KMS-11 (cell line): Measurements from ENCODE around the gene C5orf52.
"Not testable (repeated sequence)": the region's sequence is repeated elsewhere in the genome, so short reads cannot be mapped to it uniquely, and the experiment has no call there.

Experiments used
- H2AFZ ChIP-seq: fragments of 200-600 bp; sonication (generic); 2 replicates; pipeline ENCODE4 v1.6.1; 2016; ENCODE audit warnings: antibody characterized with exemption, mixed run types, low read depth
- H3K27ac ChIP-seq: fragments of 200-600 bp; sonication (generic); 2 replicates; pipeline ENCODE4 v1.6.1; 2016; ENCODE audit warnings: mild to moderate bottlenecking, mixed run types
- H3K27me3 ChIP-seq: fragments of 200-600 bp; sonication (generic); 2 replicates; pipeline ENCODE4 v1.6.1; 2017; ENCODE audit warnings: mild to moderate bottlenecking, low read depth, mixed run types, moderate library complexity; ENCODE audit not compliant: insufficient read depth
- H3K36me3 ChIP-seq: fragments of 200-600 bp; sonication (generic); 2 replicates; pipeline ENCODE4 v1.6.1; 2017; ENCODE audit warnings: mild to moderate bottlenecking, mixed run types; ENCODE audit not compliant: insufficient read depth
- H3K4me1 ChIP-seq: fragments of 200-600 bp; sonication (generic); 2 replicates; pipeline ENCODE4 v1.6.1; 2016; ENCODE audit warnings: mild to moderate bottlenecking, low read depth, mixed run types; ENCODE audit not compliant: poor library complexity, severe bottlenecking
- H3K4me2 ChIP-seq: fragments of 200-600 bp; sonication (generic); 2 replicates; pipeline ENCODE4 v1.7.0; 2016; ENCODE audit warnings: mild to moderate bottlenecking, mixed run types
- H3K4me3 ChIP-seq: fragments of 200-600 bp; sonication (generic); IDR thresholded peaks from 2 replicates; pipeline ENCODE4 v1.6.1; 2017; ENCODE audit warnings: low read depth, low read length, mixed read lengths; ENCODE audit not compliant: insufficient read depth
- H3K79me2 ChIP-seq: fragments of 200-600 bp; sonication (generic); 2 replicates; pipeline ENCODE4 v1.6.1; 2016; ENCODE audit warnings: low read depth, mixed run types; ENCODE audit not compliant: insufficient read depth
- H3K9ac ChIP-seq: fragments of 200-600 bp; sonication (generic); 2 replicates; pipeline ENCODE4 v1.6.1; 2016; ENCODE audit warnings: mild to moderate bottlenecking, mixed run types
- H4K20me1 ChIP-seq: fragments of 200-600 bp; sonication (generic); 2 replicates; pipeline ENCODE4 v1.6.1; 2016; ENCODE audit warnings: mild to moderate bottlenecking, mixed run types; ENCODE audit not compliant: insufficient read depth
- CTCF ChIP-seq: fragments of 200-600 bp; sonication (generic); conservative IDR thresholded peaks from 2 replicates; pipeline ENCODE4 v1.6.1; 2017; ENCODE audit warnings: low read depth, mild to moderate bottlenecking, antibody characterized with exemption, low read length, moderate library complexity, mixed read lengths

The C5orf52 gene

GRCh38 chr5:157671592-157672330 is 428 bp downstream of the C5orf52 start:
- H3K4me2 ChIP-seq: no peak overlapping the region
- H2AFZ ChIP-seq: no peak overlapping the region
- H3K4me3 ChIP-seq: no peak overlapping the region

GRCh38 chr5:157672976-157673375 is 1.6 kb downstream of the C5orf52 start:
- Histone ChIP-seq H3K27ac (no peak overlapping the region), H3K79me2 (no peaks in the 10 kb centered on the region), H2AFZ (no peak overlapping the region), H3K4me2 (no peak overlapping the region), H3K36me3 (no peaks in the 10 kb centered on the region), H3K27me3 (no peaks in the 10 kb centered on the region), H3K4me3 (no peak overlapping the region), H4K20me1 (no peaks in the 10 kb centered on the region), H3K4me1 (no peaks in the 10 kb centered on the region), H3K9ac (no peak overlapping the region)
- no peak for TF ChIP-seq CTCF

More at GRCh38 chr5:157671592-157672330, 428 bp downstream of the C5orf52 start:
- Histone ChIP-seq H3K27ac (no peak overlapping the region), H3K27me3 (no peaks in the 10 kb centered on the region), H4K20me1 (no peaks in the 10 kb centered on the region), H3K4me1 (no peaks in the 10 kb centered on the region), H3K79me2 (no peaks in the 10 kb centered on the region), H3K9ac (no peak overlapping the region), H3K36me3 (no peaks in the 10 kb centered on the region)
- TF ChIP-seq CTCF: no peak

GRCh38 chr5:157674351-157674750 is 3.0 kb downstream of the C5orf52 start:
- not testable (repeated sequence) for H3K27ac ChIP-seq, H2AFZ ChIP-seq, H3K36me3 ChIP-seq, H3K9ac ChIP-seq, H3K27me3 ChIP-seq, H3K4me2 ChIP-seq, H3K4me1 ChIP-seq, H3K4me3 ChIP-seq, H4K20me1 ChIP-seq, H3K79me2 ChIP-seq

GRCh38 chr5:157677931-157678330 is 6.6 kb downstream of the C5orf52 start:
- no peak overlapping the region for H3K27ac ChIP-seq
- no peaks in the 10 kb centered on the region for H4K20me1 ChIP-seq
- H3K4me3 ChIP-seq: no peak overlapping the region
- no peaks in the 10 kb centered on the region for H3K36me3 ChIP-seq
- H3K27me3 ChIP-seq: no peaks in the 10 kb centered on the region
- H3K79me2 ChIP-seq: no peaks in the 10 kb centered on the region
- H3K4me2 ChIP-seq: no peak overlapping the region
- no peak overlapping the region for H2AFZ ChIP-seq
- no peaks in the 10 kb centered on the region for H3K4me1 ChIP-seq
- TF ChIP-seq CTCF: no peak
- H3K9ac ChIP-seq: no peak overlapping the region

GRCh38 chr5:157679801-157680200 is 8.5 kb downstream of the C5orf52 start:
- no peaks in the 10 kb centered on the region for H3K27me3 ChIP-seq
- no peak overlapping the region for H3K27ac ChIP-seq
- H3K4me3 ChIP-seq: no peak overlapping the region
- H3K4me1 ChIP-seq: no peaks in the 10 kb centered on the region
- no peaks in the 10 kb centered on the region for H4K20me1 ChIP-seq
- no peak overlapping the region for H2AFZ ChIP-seq
- no peak for TF ChIP-seq CTCF
- no peaks in the 10 kb centered on the region for H3K36me3 ChIP-seq
- no peak overlapping the region for H3K4me2 ChIP-seq
- no peak overlapping the region for H3K9ac ChIP-seq
- H3K79me2 ChIP-seq: no peaks in the 10 kb centered on the region
